HG03457 (cell line): ENCODE measurements around the gene CELF6.
A peak's percentile ranks its signal among the peaks of the same experiment; 100 is the strongest.

Experiments
- ATAC-seq: cut with Tn5 transposase; IDR thresholded peaks from one replicate; pipeline ENCODE4 v1.9.1; 2021; ENCODE audit warnings: moderate number of reproducible peaks; ENCODE audit not compliant: unreplicated experiment

The CELF6 gene

DNA sequence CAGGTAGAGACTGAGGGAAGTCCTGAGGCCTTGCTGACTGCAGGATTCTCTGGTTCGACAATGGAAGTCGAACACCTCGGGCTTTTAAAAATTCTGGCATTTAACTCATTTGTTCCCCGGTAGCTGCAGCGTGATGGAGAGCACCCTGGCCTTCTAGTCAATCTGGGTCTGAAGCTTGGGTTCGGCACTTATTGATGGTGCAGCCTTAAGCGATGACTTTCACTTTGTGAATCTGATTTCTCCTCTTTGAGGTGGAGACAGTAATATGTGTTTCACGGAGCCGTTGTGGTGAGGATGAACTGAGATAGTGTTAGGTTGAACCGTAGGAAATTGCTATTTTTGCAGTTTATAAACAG lies 47.0 kb downstream of the CELF6 start:
- ATAC-seq, result no peak

DNA sequence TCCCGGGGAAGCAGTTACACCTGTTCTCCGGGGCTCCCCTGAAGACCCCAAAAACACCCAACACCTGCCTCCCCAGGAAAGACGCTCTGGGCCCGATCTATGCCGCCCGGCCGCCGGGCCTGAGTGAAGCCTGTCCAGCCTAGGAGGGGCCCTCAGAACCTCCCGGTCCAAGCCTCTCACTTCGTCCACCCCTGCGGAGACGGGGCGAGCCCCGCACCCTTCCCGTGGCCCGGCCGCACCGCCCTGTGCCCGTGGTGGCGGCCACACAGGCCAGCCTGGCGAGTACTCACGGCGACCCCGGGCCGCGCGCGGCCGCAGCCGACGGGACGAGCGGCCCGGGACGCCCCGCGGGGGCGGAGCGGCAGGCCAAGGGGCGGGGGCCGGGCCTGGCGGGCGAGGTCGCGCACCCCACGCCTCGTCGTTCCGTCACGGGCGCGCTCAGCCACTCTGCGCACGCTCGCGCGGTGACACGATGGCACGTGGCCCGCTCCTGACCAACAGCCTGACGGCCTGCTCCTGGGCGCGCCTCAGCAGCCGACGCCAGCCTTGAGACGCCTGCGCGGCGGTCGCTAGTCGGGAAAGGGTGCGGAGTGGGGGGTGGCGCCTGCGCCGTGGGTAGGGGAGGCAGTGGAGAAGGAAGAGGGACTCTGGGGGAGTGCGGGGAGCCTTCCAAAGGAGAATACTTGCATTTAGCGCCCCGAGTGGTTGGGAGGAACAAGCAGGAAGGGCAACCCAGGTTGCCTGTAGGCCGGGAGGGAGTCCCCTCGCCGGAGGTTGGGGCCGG lies 47.6 kb downstream of the CELF6 start, which contains the start of gene PARP6:
PARP6 (minus strand) TSS at position 342 of the 784 bp plus-strand sequence. CDS start 5,077 bp downstream, outside the sequence.
- peak; percentile 90 for ATAC-seq

DNA sequence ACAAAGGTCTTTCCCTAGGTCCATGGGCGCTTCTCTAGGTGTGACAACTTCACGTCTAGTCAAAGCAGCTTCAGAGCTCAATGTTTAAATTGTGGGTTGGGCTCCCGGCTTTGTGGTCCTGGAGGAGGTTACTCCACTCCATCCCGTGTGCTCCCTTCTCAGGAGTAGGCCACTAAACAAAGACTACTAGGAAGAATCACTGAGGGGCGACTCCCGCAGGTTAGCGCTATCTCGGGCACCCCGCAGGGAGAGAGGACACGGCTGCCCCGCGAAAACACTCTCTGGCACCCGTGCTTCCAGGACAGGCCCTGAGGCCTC lies 48.1 kb downstream of the CELF6 start:
- ATAC-seq, result peak; percentile 1

DNA sequence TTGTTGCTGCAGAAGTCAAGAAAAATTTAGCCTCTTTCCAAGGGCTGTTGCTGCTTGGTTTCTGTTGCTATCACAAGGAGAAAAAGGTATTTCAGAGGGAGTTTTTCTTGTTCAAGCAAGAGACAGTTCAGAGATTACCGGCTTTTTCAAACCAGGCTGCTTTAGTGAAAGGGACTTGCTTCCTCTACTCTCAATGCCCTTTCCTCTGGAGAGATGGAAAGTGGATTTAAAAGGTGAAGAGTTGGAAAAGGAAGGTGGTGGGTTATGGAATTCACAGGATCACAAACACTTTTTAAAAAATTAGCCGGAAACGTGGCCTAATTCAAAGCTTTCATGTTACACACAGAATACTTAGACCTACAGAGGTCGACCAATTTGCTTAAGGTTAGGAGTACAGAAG lies 48.7 kb downstream of the CELF6 start:
- no peak for ATAC-seq

DNA sequence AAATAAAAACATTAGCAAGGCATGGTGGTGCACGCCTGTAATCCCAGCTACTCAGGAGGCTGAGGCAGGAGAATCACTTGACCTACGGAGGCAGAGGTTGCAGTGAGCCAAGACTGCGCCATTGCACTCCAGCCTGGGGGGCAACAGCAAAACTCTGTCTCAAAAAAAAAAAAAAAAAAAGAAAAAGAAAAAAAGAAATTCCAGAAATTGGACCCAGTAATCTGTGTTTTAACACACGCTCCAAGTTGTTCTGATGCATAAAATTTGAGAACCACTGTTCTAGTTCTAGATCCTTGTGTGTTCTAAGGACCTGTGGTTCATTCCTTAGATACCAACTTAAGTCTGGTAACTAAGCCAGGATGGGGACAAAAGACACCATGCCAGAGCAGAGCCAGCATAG lies 50.2 kb downstream of the CELF6 start:
- no peak for ATAC-seq

DNA sequence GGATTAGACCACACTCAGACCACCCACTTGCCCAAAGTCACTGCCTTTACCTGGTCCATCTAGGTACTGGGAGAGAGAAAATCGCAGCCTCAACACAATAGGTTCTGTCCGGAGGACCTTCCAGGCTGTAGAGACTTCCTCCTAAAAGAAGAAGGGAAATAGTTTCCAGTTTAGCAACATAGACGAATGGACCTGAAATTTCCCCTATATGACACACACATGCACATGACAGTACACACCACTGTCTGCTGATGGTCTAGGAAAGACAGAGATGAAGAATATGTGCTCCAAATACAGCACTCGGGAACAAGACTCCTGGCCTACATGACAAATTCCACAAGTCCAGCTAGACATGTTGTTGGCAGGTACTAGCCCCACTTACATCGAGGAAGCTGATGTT lies 54.9 kb downstream of the CELF6 start:
- ATAC-seq, result no peak

DNA sequence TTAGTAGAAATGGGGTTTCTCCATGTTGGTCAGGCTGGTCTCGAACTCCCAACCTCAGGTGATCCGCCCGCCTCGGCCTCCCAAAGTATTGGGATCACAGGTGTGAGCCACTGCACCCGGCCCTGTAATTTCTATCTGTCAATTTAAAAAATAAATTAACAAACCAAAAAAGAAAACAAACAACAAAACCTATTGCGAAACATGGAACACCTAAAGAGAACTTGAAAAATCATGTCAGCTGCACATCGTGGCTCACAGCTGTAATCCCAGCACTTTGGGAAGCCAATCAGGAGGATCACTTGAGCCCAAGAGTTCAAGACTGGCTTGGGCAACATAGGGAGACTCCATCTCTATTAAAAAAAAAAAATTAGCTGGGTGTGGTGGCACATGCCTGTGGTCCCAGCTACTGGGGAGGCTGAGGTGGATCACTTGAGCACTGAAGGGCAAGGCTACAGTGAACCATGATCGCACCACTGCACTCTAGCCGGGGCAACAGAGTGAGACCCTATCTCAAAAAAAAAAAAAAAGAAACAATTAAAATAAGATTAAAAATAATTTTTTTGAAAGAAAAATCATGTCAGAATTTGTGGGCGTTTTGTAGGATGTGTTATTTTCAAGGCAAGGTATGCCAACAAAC lies 67.2 kb downstream of the CELF6 start:
- ATAC-seq, result no peak

DNA sequence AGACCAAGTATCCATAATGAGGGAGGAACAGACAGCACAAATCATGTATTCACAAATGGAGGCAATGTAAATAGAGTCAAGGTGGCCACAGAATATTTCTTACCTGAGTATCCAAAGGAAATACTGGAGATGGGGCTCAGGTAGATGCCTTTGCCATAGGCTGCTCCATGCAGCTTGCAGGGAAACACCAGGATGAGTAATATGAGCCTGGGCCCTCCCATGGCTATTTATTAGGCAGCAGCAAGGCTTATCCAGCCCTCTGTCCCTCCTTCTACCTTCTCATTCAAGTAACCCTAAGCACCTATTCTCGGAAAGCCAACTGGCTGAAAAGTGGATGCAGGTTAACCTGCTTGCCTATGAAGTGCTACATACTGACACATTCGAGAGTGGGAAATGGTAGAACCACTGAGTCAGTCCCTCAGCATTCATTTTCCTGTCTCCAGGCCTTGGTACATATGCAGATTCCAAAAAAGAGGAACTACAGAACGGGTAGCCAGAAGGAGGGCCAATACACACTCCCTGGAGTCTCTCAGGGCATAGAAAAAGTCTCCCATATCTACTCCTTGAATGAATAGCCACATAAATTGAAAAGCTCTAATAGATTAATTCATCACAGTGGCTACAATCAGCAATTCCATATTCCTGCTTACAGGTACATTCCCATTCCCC lies 70.7 kb downstream of the CELF6 start:
- no peak for ATAC-seq

DNA sequence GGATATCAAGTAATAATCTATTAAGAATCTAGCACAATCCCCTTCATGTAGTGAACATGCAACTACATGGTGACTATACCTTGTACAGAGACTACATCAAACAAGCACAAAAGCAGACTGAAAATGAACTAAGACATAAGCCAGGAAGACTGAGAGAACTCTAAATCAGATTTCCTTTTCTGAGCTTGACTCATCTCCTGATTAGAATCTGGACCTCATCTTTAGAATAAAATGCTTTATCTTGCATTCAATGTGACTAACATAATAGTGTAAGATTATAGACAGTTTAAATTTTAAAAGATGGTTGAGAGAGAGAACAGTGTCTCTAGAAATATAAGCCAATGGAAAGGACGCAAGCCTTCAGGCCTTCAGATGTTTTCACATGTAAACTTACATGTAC lies 71.4 kb downstream of the CELF6 start:
- no peak for ATAC-seq

DNA sequence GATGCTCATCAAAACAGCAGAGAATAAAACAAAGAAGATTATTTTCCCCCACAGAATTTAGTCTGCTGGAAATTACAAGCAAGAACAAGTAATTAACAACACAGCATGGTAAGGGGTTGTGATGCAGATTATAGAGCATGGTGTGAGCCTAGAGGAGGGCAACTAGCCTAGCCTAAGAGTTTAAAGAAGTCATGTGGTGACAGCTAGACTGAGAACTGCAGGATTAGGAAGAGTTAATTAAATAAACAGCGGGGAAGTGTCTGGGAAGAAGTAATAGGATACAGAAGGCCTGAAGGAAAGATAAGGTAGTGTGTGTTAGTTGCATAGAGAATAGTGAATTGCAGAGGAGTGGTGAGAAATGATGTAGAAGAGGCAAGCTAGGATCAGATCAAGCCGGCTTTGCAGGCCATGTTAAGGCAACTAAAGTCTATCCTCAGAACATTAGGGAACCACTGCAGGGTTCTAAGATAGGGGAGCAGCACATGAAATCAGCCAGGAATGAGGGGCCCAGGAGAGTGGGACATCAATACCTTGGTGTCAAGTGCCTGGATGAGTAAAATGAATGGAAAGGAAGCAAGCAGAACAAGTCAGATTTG lies 77.1 kb downstream of the CELF6 start:
- no peak for ATAC-seq

DNA sequence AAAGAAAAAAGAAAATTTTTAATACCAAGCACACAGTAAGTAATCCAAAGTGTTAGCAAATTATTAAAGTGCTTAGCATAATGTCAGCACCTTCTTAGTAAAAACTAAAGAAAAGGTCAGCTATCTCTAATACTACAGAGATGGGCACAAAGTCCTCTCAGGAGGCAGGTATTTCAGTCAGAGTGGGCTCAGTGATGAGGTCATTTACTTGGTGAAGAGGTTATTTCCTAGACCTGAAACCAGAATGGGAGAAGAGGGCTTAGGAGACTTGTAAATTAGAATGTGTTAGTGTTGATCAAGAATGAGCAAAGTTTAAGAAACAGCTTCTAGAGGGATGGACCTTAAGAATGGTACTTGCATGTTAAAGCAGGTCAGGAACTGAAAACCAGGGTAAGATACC lies 80.3 kb downstream of the CELF6 start:
- no peak for ATAC-seq

DNA sequence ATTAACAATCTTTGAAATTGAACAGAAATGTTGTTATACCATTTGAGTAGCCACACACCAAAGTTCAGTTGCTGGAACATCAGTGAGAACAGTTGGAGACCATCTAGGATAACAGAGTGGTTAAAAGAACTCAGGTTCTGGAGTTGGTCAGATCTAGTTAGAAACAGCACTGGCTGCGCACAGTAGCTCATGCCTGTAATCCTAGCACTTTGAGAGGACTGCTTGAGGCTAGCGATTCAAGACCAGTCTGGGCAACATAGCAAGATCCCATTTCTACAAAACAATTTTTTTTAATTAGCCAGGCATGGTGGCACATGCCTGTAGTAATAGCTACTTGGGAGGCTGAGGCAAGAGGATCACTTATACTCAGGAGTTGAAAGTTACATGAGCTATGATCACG lies 81.4 kb downstream of the CELF6 start:
- ATAC-seq, result no peak

DNA sequence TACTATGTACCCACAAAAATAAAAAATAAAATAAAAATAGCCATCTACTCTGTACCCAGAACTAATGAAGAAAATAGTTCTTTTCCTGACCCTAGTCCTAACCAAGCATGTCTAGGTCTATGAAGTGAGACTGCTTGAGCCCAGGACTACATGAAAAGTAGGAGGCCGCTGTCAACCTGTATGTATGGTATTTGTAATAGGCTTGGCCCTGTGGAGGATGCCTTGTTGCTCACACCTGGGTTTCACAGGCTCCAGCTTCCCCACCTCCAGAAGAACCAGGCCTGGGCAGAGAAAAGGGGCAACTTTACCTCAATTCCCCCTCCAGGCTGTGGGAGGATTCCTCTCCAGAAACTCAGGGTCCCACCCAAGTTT lies 82.1 kb downstream of the CELF6 start:
- ATAC-seq, result no peak

DNA sequence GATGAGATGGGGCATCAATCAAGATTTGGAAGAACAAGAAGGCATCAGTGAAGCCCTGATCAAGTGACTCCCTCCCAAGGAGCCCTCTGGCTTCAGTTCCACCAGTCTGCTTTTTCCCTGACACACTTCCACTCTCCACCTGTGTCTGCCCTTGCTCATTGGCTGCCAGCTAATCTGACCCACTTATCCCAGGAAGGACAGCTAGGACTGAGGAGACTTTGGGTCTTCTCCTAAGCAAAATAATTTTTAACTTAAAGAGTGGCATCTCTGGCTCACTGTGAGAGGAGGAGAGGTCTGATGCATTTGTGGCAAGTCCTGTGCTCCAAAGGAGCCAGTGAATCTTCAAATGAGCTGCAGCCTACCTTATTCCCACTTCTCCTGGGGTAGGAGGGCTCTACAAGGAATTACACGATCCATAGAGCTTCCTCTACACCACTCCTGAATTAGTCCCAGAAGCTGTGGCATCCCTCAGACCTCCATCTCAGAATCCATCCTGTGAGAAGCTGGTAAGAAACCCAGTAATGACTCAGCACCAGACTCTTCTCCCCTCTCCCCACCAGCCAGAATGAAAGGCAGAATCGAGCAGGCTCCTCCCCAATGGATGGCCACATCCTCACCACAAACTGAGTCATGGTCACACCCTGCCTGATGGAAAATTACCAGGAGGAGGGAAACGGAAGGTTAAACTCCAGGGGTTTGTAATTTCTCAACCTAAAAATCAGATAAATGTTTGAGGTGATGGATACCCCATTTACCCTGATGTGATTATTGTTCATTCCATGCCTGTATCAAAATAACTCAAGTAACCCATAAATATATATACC lies 82.7 kb downstream of the CELF6 start:
- ATAC-seq, result peak; percentile 55

DNA sequence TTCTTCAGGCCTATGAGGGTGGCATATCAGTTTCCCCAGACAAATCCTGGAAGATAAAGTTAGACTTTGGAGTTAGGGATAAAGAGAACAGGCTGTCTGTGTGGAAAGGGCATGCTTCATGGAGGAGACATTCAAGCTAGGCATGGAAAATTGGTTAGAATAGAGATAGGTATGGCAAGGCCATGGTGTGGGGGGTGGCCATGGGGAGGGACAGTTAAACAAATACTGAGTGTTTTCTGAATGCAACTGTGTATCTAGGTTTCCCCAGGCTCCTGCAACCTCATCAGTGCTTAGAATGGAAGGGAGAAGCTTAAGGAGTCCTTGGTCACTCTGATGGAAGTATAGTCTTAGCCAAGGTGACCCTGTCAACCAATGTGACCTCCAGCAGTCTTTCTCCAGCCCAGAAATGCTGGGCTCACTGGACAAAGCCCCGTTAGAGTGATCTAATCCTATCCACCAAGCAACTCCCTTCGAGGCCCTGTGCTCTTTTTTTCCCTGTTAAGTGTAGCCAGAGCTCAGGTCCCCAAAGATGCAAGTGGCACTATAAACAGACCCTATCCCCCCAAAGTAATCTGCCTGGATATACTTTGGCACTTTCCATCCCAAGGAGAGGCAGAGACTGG lies 83.5 kb downstream of the CELF6 start:
- no peak for ATAC-seq

DNA sequence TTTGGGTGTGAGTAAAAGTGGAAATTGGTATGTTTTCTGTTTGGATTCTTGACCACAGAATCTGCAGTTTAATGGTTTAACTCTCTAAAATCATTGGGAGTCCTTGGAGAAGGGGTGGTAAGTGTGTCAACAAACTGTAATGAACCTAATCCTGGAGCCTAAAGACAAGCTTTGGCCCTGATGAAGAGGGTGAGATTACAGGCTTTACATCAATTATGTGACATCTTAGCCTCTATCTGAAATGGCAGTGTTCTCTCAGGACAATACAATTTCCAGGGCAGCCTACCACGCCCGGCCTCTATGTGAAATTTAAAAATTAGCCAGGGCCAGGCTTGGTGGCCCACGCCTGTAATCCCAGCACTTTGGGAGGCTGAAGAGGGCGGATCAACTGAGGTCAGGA lies 84.7 kb downstream of the CELF6 start:
- no peak for ATAC-seq
